A673 (cell line): ENCODE measurements around the gene PIGL. TPM values are rescaled to one million over a fixed set of nuclear protein-coding genes. Genes with fewer than 3 reads are reported as not detected.

Source experiments
- BruUV-seq: library from RNA; stranded (reverse); fragments of 400-500 nt; replicated peaks from 2 replicates; lab custom pipeline; 2021; lab: Mats Ljungman, UMichigan
- CTCF ChIA-PET: fragments of 300-600 bp; sonication (Branson Sonifier 250); formaldehyde crosslinking; loops from one replicate; lab custom pipeline; 2022; ENCODE audit warnings: antibody characterized with exemption; lab: Charles Lee
- POLR2A ChIA-PET: fragments of 300-600 bp; sonication (Branson Sonifier 250); formaldehyde crosslinking; loops from one replicate; lab custom pipeline; 2022; ENCODE audit warnings: antibody characterized with exemption; ENCODE audit not compliant: low non-redundant PET; lab: Charles Lee
- DNase-seq: peaks from one replicate; pipeline ENCODE4 v3.0.0-alpha.2; 2015; ENCODE audit warnings: low spot score
- H3K27ac ChIP-seq: fragments of 200-600 bp; sonication (generic); 2 replicates; pipeline ENCODE4 v1.5.1; 2016; ENCODE audit warnings: mixed run types, low read depth, mild to moderate bottlenecking, mixed read lengths, antibody characterized with exemption, low read length; ENCODE audit not compliant: poor library complexity, severe bottlenecking
- H3K27me3 ChIP-seq: fragments of 200-600 bp; sonication (generic); replicated peaks from 2 replicates; pipeline ENCODE4 v1.6.1; 2017; ENCODE audit warnings: mixed run types, low read depth, mild to moderate bottlenecking, mixed read lengths, antibody characterized with exemption, low read length; ENCODE audit not compliant: insufficient read depth, poor library complexity
- H3K36me3 ChIP-seq: fragments of 200-600 bp; sonication (generic); 2 replicates; pipeline ENCODE4 v1.6.1; 2016; ENCODE audit warnings: mixed run types, mild to moderate bottlenecking, mixed read lengths, antibody characterized with exemption, low read length; ENCODE audit not compliant: insufficient read depth, poor library complexity, severe bottlenecking
- H3K4me1 ChIP-seq: fragments of 200-600 bp; sonication (generic); 2 replicates; pipeline ENCODE4 v1.6.1; 2017; ENCODE audit warnings: mixed run types, mild to moderate bottlenecking, mixed read lengths, antibody characterized with exemption, low read length; ENCODE audit not compliant: insufficient read depth, poor library complexity, severe bottlenecking
- H3K4me3 ChIP-seq: fragments of 200-600 bp; sonication (generic); 2 replicates; pipeline ENCODE4 v1.5.1; 2016; ENCODE audit warnings: low read depth, mixed run types, mild to moderate bottlenecking, mixed read lengths, low read length; ENCODE audit not compliant: poor library complexity, severe bottlenecking
- H3K9me3 ChIP-seq: fragments of 200-600 bp; sonication (generic); 2 replicates; pipeline ENCODE4 v1.6.1; 2016; ENCODE audit warnings: mixed run types, low read depth, mild to moderate bottlenecking, mixed read lengths, antibody characterized with exemption, low read length; ENCODE audit not compliant: poor library complexity, severe bottlenecking
- EZH2 ChIP-seq: fragments of 200-600 bp; sonication (generic); IDR thresholded peaks from 2 replicates; pipeline ENCODE4 v1.6.1; 2017; ENCODE audit warnings: borderline replicate concordance, low read depth, mild to moderate bottlenecking, mixed read lengths, antibody characterized with exemption, low read length; ENCODE audit not compliant: poor library complexity, severe bottlenecking
- intact Hi-C: fragments of 100-400 bp; cut with micrococcal nuclease; formaldehyde crosslinking; loops from one replicate; pipeline ENCODE4 v1.10.0; 2022; ENCODE audit not compliant: unreplicated experiment
- total RNA-seq: library from RNA; stranded (reverse); gene quantifications from 2 replicates; pipeline ENCODE4 v1.2.3, GENCODE V29; 2021
- TF ChIP-seq, protein P1 (sequence below): fragments of 300-800, 200-600 bp; sonication (generic); conservative IDR thresholded peaks from 2 replicates; pipeline ENCODE4 v1.5.1; 2017; ENCODE audit warnings: low read depth, mild to moderate bottlenecking, antibody characterized with exemption, low read length, moderate library complexity, mixed read lengths

Gene PIGL
- total RNA-seq, 1 experiment from 2014 or later: 31.7 TPM

DNA sequence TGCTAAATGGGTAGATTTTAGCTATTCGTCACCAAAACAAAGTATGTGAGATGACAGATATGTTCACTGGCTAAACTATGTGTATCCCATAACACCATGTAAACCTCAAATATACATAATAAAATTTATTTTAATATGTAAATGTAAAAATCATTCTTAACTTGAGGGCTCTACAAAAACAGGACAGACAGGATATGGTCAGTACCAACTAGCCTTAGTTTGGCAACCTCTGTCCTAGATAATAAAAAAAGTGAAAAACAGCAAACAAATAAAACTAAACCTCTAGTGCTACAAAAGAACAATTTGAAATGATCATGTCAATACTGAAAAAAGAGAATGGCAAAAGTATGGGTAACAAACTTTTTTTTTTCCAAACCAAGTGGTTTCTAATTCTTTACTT, 35.4 kb upstream of the PIGL start:
- no TSS peak for BruUV-seq
- Histone ChIP-seq H3K36me3 (peaks cover 11% of the 10 kb centered on the region), H3K27ac (no peak overlapping the region), H3K27me3 (no peaks in the 10 kb centered on the region), H3K4me3 (no peak overlapping the region), H3K4me1 (no peaks in the 10 kb centered on the region), H3K9me3 (no peaks in the 10 kb centered on the region)
- ChIA-PET CTCF (no interaction called here), POLR2A (no interaction called here)
- no peak for TF ChIP-seq EZH2
- TF ChIP-seq, protein P1, sequence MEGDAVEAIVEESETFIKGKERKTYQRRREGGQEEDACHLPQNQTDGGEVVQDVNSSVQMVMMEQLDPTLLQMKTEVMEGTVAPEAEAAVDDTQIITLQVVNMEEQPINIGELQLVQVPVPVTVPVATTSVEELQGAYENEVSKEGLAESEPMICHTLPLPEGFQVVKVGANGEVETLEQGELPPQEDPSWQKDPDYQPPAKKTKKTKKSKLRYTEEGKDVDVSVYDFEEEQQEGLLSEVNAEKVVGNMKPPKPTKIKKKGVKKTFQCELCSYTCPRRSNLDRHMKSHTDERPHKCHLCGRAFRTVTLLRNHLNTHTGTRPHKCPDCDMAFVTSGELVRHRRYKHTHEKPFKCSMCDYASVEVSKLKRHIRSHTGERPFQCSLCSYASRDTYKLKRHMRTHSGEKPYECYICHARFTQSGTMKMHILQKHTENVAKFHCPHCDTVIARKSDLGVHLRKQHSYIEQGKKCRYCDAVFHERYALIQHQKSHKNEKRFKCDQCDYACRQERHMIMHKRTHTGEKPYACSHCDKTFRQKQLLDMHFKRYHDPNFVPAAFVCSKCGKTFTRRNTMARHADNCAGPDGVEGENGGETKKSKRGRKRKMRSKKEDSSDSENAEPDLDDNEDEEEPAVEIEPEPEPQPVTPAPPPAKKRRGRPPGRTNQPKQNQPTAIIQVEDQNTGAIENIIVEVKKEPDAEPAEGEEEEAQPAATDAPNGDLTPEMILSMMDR: no peak
- no peak for DNase-seq
- intact Hi-C loops: no loop called here

DNA sequence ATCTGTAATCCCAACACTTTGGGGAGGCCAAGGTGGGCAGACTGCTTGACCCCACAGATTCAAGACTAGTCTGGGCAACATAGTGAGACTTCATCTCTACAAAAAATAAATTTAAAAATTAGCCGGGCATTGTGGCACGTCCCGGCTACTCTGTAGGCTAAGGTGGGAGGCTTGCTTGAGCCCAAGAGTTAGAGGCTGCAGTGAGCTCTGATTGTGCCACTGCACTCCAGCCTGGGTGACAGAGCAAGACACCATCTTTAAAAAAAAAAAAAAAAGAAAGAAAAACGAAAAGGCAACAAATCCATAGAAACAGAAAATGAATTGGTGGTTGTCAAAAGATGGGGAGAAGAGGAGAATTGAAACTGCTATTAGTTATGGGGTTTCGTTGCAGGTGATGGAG, 29.4 kb upstream of the PIGL start:
- DNase-seq: no peak
- BruUV-seq: no TSS peak
- Histone ChIP-seq H3K4me1 (no peaks in the 10 kb centered on the region), H3K9me3 (no peaks in the 10 kb centered on the region), H3K36me3 (peaks cover 30% of the 10 kb centered on the region), H3K27me3 (no peaks in the 10 kb centered on the region), H3K4me3 (no peak overlapping the region), H3K27ac (no peak overlapping the region)
- POLR2A ChIA-PET: no interaction called here
- CTCF ChIA-PET: no interaction called here
- TF ChIP-seq EZH2: no peak
- TF ChIP-seq, protein P1: no peak
- intact Hi-C loops: no loop called here

GRCh38 chr17:16189791-16190348, 27.1 kb upstream of the PIGL start:
- Histone ChIP-seq H3K4me3 (no peak overlapping the region), H3K9me3 (no peaks in the 10 kb centered on the region), H3K27ac (no peak overlapping the region), H3K4me1 (no peaks in the 10 kb centered on the region), H3K27me3 (no peaks in the 10 kb centered on the region), H3K36me3 (peaks cover 33% of the 10 kb centered on the region)
- no peak for DNase-seq
- intact Hi-C loops: no loop called here
- POLR2A ChIA-PET: no interaction called here
- CTCF ChIA-PET: no interaction called here
- TF ChIP-seq, protein P1: no peak
- TF ChIP-seq EZH2: no peak
- no TSS peak for BruUV-seq
